K562 (cell line): ENCODE measurements around the gene ARMC7. TPM values are rescaled to one million over a fixed set of nuclear protein-coding genes. Genes with fewer than 3 reads are reported as not detected.

Experiments used
- ARID1B ChIP-seq: fragments of 450-650 bp; IDR thresholded peaks from 2 replicates; pipeline ENCODE4 v1.6.1; 2016; ENCODE audit warnings: antibody characterized with exemption, mild to moderate bottlenecking, inconsistent platforms
- CREB1 ChIP-seq, 2 experiments: sonication (generic) in 1 of 2; formaldehyde crosslinking in 1 of 2; IDR thresholded peaks; 2 replicates each; pipeline versions ENCODE4 v1.6.1 to v1.8.0; 2012 to 2022; ENCODE audit warnings: inconsistent platforms in 1 of 2, mild to moderate bottlenecking in 1 of 2, missing genetic modification reagents in 1 of 2, moderate library complexity in 1 of 2
- CTCF ChIP-seq, 3 experiments: IDR thresholded peaks in 2 of 3; conservative IDR thresholded peaks in 1 of 3; 2 replicates each; pipeline ENCODE4 v1.5.1; 2011 to 2012; ENCODE audit warnings: low read length in 3 of 3, mild to moderate bottlenecking in 3 of 3, control low read depth in 2 of 3, improper control_type of control experiment in 1 of 3, inconsistent platforms in 1 of 3, low read depth in 1 of 3, mixed read lengths in 1 of 3, moderate library complexity in 1 of 3; ENCODE audit not compliant: insufficient read depth in 2 of 3
- ELF1 ChIP-seq: fragments of 200-800 bp; sonication (Bioruptor generic); IDR thresholded peaks from 2 replicates; pipeline ENCODE4 v1.6.1; 2016; ENCODE audit warnings: missing genetic modification characterization, missing compliant biosample characterization
- ELF4 ChIP-seq: fragments of 450-650 bp; formaldehyde crosslinking; IDR thresholded peaks from 2 replicates; pipeline ENCODE4 v1.4.0; 2022; ENCODE audit warnings: missing genetic modification characterization
- ETV5 ChIP-seq: sonication (generic); formaldehyde crosslinking; IDR thresholded peaks from 2 replicates; pipeline ENCODE4 v1.4.0; 2020; ENCODE audit warnings: low read depth, mild to moderate bottlenecking, missing genetic modification reagents
- MCM2 ChIP-seq: fragments of 450-650 bp; IDR thresholded peaks from 2 replicates; pipeline ENCODE4 v1.6.1; 2017; ENCODE audit warnings: low read depth, mild to moderate bottlenecking
- MYC ChIP-seq, 2 experiments: fragments of 250-450 bp in 1 of 2; sonication (Bioruptor Pico) in 1 of 2; IDR thresholded peaks; 2 replicates each; pipeline versions ENCODE4 v1.5.1 to v1.6.1; 2012 to 2021; ENCODE audit warnings: low read depth in 2 of 2, borderline replicate concordance in 1 of 2, improper control_type of control experiment in 1 of 2, low read length in 1 of 2, mild to moderate bottlenecking in 1 of 2, moderate library complexity in 1 of 2
- NELFE ChIP-seq: IDR thresholded peaks from 2 replicates; pipeline ENCODE4 v1.6.1; 2011; ENCODE audit warnings: mild to moderate bottlenecking; ENCODE audit not compliant: insufficient read depth, insufficient read length
- POLR2AphosphoS2 ChIP-seq: IDR thresholded peaks from 2 replicates; pipeline ENCODE4 v1.6.1; 2012; ENCODE audit warnings: low read length, improper control_type of control experiment
- POLR2AphosphoS5 ChIP-seq: IDR thresholded peaks from 2 replicates; pipeline ENCODE4 v1.6.1; 2011; ENCODE audit warnings: mild to moderate bottlenecking, low read depth, low read length, moderate library complexity; ENCODE audit not compliant: control insufficient read depth, insufficient read depth
- RBM25 ChIP-seq: fragments of 200-400 bp; formaldehyde crosslinking; IDR thresholded peaks from 2 replicates; pipeline ENCODE4 v1.6.1; 2018; ENCODE audit warnings: low read length, low read depth, moderate library complexity; ENCODE audit not compliant: severe bottlenecking
- RBM34 ChIP-seq: fragments of 200-400 bp; formaldehyde crosslinking; IDR thresholded peaks from 2 replicates; pipeline ENCODE4 v1.6.1; 2018; ENCODE audit warnings: low read length, borderline replicate concordance; ENCODE audit not compliant: insufficient read depth
- SMAD3 ChIP-seq: fragments of 450-650 bp; formaldehyde crosslinking; conservative IDR thresholded peaks from 2 replicates; pipeline ENCODE4 v1.4.0; 2020; ENCODE audit warnings: mild to moderate bottlenecking
- SMAD4 ChIP-seq: fragments of 250-450 bp; sonication (Bioruptor Pico); conservative IDR thresholded peaks from 2 replicates; pipeline ENCODE4 v1.8.0; 2021; ENCODE audit warnings: inconsistent platforms, mild to moderate bottlenecking, moderate library complexity
- SP1 ChIP-seq: sonication (generic); formaldehyde crosslinking; IDR thresholded peaks from 2 replicates; pipeline ENCODE4 v1.8.1; 2022; ENCODE audit warnings: mild to moderate bottlenecking, missing genetic modification reagents
- SRSF3 ChIP-seq: fragments of 200-400 bp; formaldehyde crosslinking; IDR thresholded peaks from 2 replicates; pipeline ENCODE4 v1.6.1; 2016; ENCODE audit warnings: mild to moderate bottlenecking, low read length, moderate library complexity; ENCODE audit not compliant: insufficient read depth
- TAF1 ChIP-seq: IDR thresholded peaks from 2 replicates; pipeline ENCODE4 v1.6.1; 2011; ENCODE audit warnings: mild to moderate bottlenecking, low read length, moderate library complexity; ENCODE audit not compliant: insufficient read depth, control insufficient read depth, severe bottlenecking; ENCODE audit errors: extremely low read depth
- ZNF707 ChIP-seq: fragments of 250-450 bp; sonication (Bioruptor Pico); conservative IDR thresholded peaks from 2 replicates; pipeline ENCODE4 v1.8.0; 2022; ENCODE audit warnings: inconsistent platforms, mild to moderate bottlenecking, moderate library complexity
- polyA plus RNA-seq, 8 experiments: library from polyadenylated mRNA; depleted of rRNA in 4 of 8; stranded (reverse) in 5 of 8; unstranded in 3 of 8; fragments of >200 nt; fragmentation: Nextera tagmentation in 2 of 8; fragmentation: Illumina TruSeq in 1 of 8; extraction: Ambion mirVana in 2 of 8; extraction: Trizol in 1 of 8; gene quantifications; 2 replicates each; pipeline versions ENCODE4 v1.2.1 to v1.2.3, GENCODE V29; 2011 to 2014; ENCODE audit warnings: inconsistent platforms in 1 of 8, missing spikeins in 1 of 8
- total RNA-seq, 7 experiments: library from RNA; depleted of rRNA in 6 of 7; stranded (reverse); fragments of >200 nt in 6 of 7; fragmentation: Illumina TruSeq in 2 of 7; extraction: Trizol in 2 of 7; gene quantifications; 2 replicates each; pipeline versions ENCODE4 v1.2.1 to v1.2.3, GENCODE V29; 2011 to 2021; ENCODE audit warnings: low replicate concordance in 1 of 7
- TF ChIP-seq, protein P1 (sequence below): fragments of 250-450 bp; sonication (Bioruptor Pico); IDR thresholded peaks from 2 replicates; pipeline ENCODE4 v1.4.0; 2020; ENCODE audit warnings: borderline replicate concordance
- TF ChIP-seq, protein P2 (sequence below), 2 experiments: fragments of 450-650 bp; conservative IDR thresholded peaks; 2 replicates each; pipeline ENCODE4 v1.6.1; 2017; ENCODE audit warnings: mild to moderate bottlenecking in 2 of 2, moderate library complexity in 2 of 2

The ARMC7 gene
- total and polyA plus RNA-seq, 9 of the 15 experiments (the other 6 are each of a cell fraction or from before 2014, with no cell fraction given): 1.4 to 15.2 (median 5.9) TPM

- no peak for TF ChIP-seq MCM2
- TF ChIP-seq SMAD4 (CRISPR knock-in tag): 0 out of 2 replicates have a peak, but pooled peaks have one; percentile 58
- TF ChIP-seq, protein P1, sequence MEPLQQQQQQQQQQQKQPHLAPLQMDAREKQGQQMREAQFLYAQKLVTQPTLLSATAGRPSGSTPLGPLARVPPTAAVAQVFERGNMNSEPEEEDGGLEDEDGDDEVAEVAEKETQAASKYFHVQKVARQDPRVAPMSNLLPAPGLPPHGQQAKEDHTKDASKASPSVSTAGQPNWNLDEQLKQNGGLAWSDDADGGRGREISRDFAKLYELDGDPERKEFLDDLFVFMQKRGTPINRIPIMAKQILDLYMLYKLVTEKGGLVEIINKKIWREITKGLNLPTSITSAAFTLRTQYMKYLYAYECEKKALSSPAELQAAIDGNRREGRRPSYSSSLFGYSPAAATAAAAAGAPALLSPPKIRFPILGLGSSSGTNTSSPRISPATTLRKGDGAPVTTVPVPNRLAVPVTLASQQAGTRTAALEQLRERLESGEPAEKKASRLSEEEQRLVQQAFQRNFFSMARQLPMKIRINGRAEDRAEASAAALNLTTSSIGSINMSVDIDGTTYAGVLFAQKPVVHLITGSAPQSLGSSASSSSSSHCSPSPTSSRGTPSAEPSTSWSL (CRISPR knock-in tag): no peak
- no peak for TF ChIP-seq ARID1B
- TF ChIP-seq ETV5: peak; percentile 39; the same call in 1 of the 2 replicates
- no peak for TF ChIP-seq NELFE
- TF ChIP-seq CTCF (IDR thresholded peaks at IDR 0.05 in 2 of 3, conservative IDR thresholded peaks at IDR 0.05 in 1 of 3; ENCODE audit: insufficient read depth in 2 of 3, low read depth in 1 of 3, low read length in 3 of 3): peak in 1 of 3 experiments; percentile 24; a peak in 1 of 6 replicates
- TF ChIP-seq, protein P2, sequence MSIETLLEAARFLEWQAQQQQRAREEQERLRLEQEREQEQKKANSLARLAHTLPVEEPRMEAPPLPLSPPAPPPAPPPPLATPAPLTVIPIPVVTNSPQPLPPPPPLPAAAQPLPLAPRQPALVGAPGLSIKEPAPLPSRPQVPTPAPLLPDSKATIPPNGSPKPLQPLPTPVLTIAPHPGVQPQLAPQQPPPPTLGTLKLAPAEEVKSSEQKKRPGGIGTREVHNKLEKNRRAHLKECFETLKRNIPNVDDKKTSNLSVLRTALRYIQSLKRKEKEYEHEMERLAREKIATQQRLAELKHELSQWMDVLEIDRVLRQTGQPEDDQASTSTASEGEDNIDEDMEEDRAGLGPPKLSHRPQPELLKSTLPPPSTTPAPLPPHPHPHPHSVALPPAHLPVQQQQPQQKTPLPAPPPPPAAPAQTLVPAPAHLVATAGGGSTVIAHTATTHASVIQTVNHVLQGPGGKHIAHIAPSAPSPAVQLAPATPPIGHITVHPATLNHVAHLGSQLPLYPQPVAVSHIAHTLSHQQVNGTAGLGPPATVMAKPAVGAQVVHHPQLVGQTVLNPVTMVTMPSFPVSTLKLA (conservative IDR thresholded peaks at IDR 0.05): 0 out of 4 replicates have a peak, but pooled peaks of 1 of the 2 experiments have one; percentile 52
- TF ChIP-seq SMAD3: no peak
- 0 out of 2 replicates have a peak, but pooled peaks have one; percentile 28 for TF ChIP-seq SP1 (CRISPR knock-in tag)
- no peak for TF ChIP-seq CREB1 (IDR thresholded peaks at IDR 0.05)
- TF ChIP-seq CREB1 (CRISPR knock-in tag; IDR thresholded peaks at IDR 0.05): 0 out of 2 replicates have a peak, but pooled peaks have one; percentile 33
- TF ChIP-seq ZNF707 (CRISPR knock-in tag): no peak
- peak; percentile 38; the same call in 1 of the 2 replicates for TF ChIP-seq POLR2AphosphoS2
- no peak for TF ChIP-seq SRSF3
- TF ChIP-seq POLR2AphosphoS5: peak; percentile 73
- TF ChIP-seq ELF4 (CRISPR knock-in tag): no peak
- no peak for TF ChIP-seq RBM25
- peak; percentile 48 for TF ChIP-seq MYC (IDR thresholded peaks at IDR 0.05; ENCODE audit: low read depth, low read length)
- no peak for TF ChIP-seq MYC (CRISPR knock-in tag; IDR thresholded peaks at IDR 0.05; ENCODE audit: borderline replicate concordance, low read depth)
- peak; percentile 63 for TF ChIP-seq ELF1 (tag)
- peak; percentile 73 for TF ChIP-seq TAF1
- TF ChIP-seq RBM34: no peak
Observed at GRCh38 chr17:75109407-75110233, at the start of gene ARMC7 (continued).
